GM12878 (cell line): ENCODE measurements around the gene SAMD4A. TPM values are rescaled to one million over a fixed set of nuclear protein-coding genes. Genes with fewer than 3 reads are reported as not detected.

Experiments used
- ATAC-seq: fragments of 200-7000 bp; cut with Tn5 transposase; 3 replicates; pipeline ENCODE4 v1.9.1; 2020; ENCODE audit warnings: mild to moderate bottlenecking, moderate library complexity
- BruUV-seq: library from RNA; stranded (reverse); fragments of 400-500 nt; replicated peaks from 2 replicates; lab custom pipeline; 2021; lab: Mats Ljungman, UMichigan
- CTCF ChIA-PET: fragments of 300-600 bp; sonication (Branson Sonifier 250); formaldehyde crosslinking; extraction: SDS; loops from one replicate; lab custom pipeline; 2021; ENCODE audit warnings: inconsistent platforms; lab: Yijun Ruan, JAX
- POLR2A ChIA-PET: fragments of 350-600 bp; formaldehyde crosslinking; extraction: SDS; loops from one replicate; lab custom pipeline; 2021; ENCODE audit warnings: inconsistent platforms; lab: Charles Lee
- RAD21 ChIA-PET: fragments of 300-600 bp; sonication (Branson Sonifier 250); formaldehyde crosslinking; loops from one replicate; lab custom pipeline; 2023; ENCODE audit warnings: antibody characterized with exemption; ENCODE audit not compliant: unreplicated experiment; lab: Charles Lee
- SMC1A ChIA-PET: fragments of 300-600 bp; sonication (Branson Sonifier 250); formaldehyde crosslinking; loops from one replicate; lab custom pipeline; 2023; ENCODE audit not compliant: unreplicated experiment, uncharacterized antibody; lab: Charles Lee
- DNase-seq: peaks from one replicate; pipeline ENCODE4 v3.0.0-alpha.2; 2011; ENCODE audit warnings: low read depth, low spot score
- FAIRE-seq: peaks from 3 replicates; lab custom pipeline; 2011; peaks lifted over from hg19 to GRCh38; lab: Jason Lieb, UNC
- H2AFZ ChIP-seq: 2 replicates; pipeline ENCODE4 v1.6.0; 2011; ENCODE audit warnings: low read depth, low read length, control low read depth; ENCODE audit not compliant: control insufficient read depth
- H3K27ac ChIP-seq: 2 replicates; pipeline ENCODE4 v1.5.1; 2011; ENCODE audit warnings: control low read depth; ENCODE audit not compliant: control insufficient read depth, insufficient read depth
- H3K27me3 ChIP-seq, 2 experiments: replicated peaks in 1 of 2; 2 replicates each; pipeline versions ENCODE4 v1.6.0 to v1.6.1; 2011; ENCODE audit warnings: low read length in 1 of 2; ENCODE audit not compliant: control insufficient read depth in 2 of 2, insufficient read depth in 2 of 2
- H3K36me3 ChIP-seq, 2 experiments: 2 replicates each; pipeline ENCODE4 v1.5.1; 2011; ENCODE audit warnings: low read length in 1 of 2; ENCODE audit not compliant: control insufficient read depth in 2 of 2, insufficient read depth in 2 of 2
- H3K4me1 ChIP-seq: 2 replicates; pipeline ENCODE4 v1.6.1; 2011; ENCODE audit warnings: mild to moderate bottlenecking, low read length, moderate library complexity, mixed read lengths; ENCODE audit not compliant: control insufficient read depth, insufficient read depth
- H3K4me2 ChIP-seq: 2 replicates; pipeline ENCODE4 v1.6.0; 2011; ENCODE audit warnings: control low read depth; ENCODE audit not compliant: control insufficient read depth, insufficient read depth
- H3K4me3 ChIP-seq: fragments of 200-600 bp; sonication (generic); 2 replicates; pipeline ENCODE4 v1.5.1; 2016
- H3K79me2 ChIP-seq: 2 replicates; pipeline ENCODE4 v1.6.0; 2011; ENCODE audit warnings: low read length; ENCODE audit not compliant: control insufficient read depth, insufficient read depth
- H3K9ac ChIP-seq: 2 replicates; pipeline ENCODE4 v1.8.0; 2011; ENCODE audit warnings: low read length, control low read depth, mixed read lengths; ENCODE audit not compliant: control insufficient read depth, insufficient read depth
- H3K9me3 ChIP-seq: replicated peaks from 3 replicates; pipeline ENCODE4 v1.5.1; 2011; ENCODE audit warnings: mild to moderate bottlenecking, low read length; ENCODE audit not compliant: control insufficient read depth, insufficient read depth
- H4K20me1 ChIP-seq: 2 replicates; pipeline ENCODE4 v1.6.0; 2011; ENCODE audit not compliant: control insufficient read depth, insufficient read depth
- ATF7 ChIP-seq: fragments of 450-650 bp; IDR thresholded peaks from 2 replicates; pipeline ENCODE4 v1.6.1; 2016; ENCODE audit warnings: low read depth, mild to moderate bottlenecking
- CBX5 ChIP-seq: sonication (generic); IDR thresholded peaks from 2 replicates; pipeline ENCODE4 v1.6.1; 2016; ENCODE audit warnings: low read depth, moderate library complexity, mild to moderate bottlenecking, inconsistent platforms
- KAT2A ChIP-seq: conservative IDR thresholded peaks from 2 replicates; pipeline ENCODE4 v1.6.1; 2011; ENCODE audit warnings: low read depth, low read length; ENCODE audit not compliant: control insufficient read depth
- MEF2B ChIP-seq: fragments of 450-650 bp; IDR thresholded peaks from 2 replicates; pipeline ENCODE4 v1.6.1; 2018; ENCODE audit warnings: mild to moderate bottlenecking, moderate library complexity; ENCODE audit not compliant: partially characterized antibody, poor library complexity, severe bottlenecking
- NFIC ChIP-seq: IDR thresholded peaks from 2 replicates; pipeline ENCODE4 v1.6.1; 2012; ENCODE audit warnings: low read depth, mild to moderate bottlenecking, inconsistent platforms, low read length, moderate library complexity
- NFYB ChIP-seq: IDR thresholded peaks from 2 replicates; pipeline ENCODE4 v1.6.1; 2011; ENCODE audit warnings: low read depth, mild to moderate bottlenecking, low read length, improper control_type of control experiment, moderate library complexity; ENCODE audit not compliant: insufficient read depth
- PAX8 ChIP-seq: fragments of 450-650 bp; IDR thresholded peaks from 2 replicates; pipeline ENCODE4 v1.6.1; 2017; ENCODE audit warnings: mild to moderate bottlenecking, moderate library complexity
- POLR2AphosphoS2 ChIP-seq: IDR thresholded peaks from 2 replicates; pipeline ENCODE4 v1.6.1; 2011; ENCODE audit warnings: low read depth, mild to moderate bottlenecking, low read length, improper control_type of control experiment, moderate library complexity
- RELA ChIP-seq: fragments of 450-650 bp; IDR thresholded peaks from 2 replicates; pipeline ENCODE4 v1.8.0; 2014; ENCODE audit warnings: borderline replicate concordance; ENCODE audit not compliant: partially characterized antibody
- SPI1 ChIP-seq: IDR thresholded peaks from 2 replicates; pipeline ENCODE4 v1.6.1; 2011; ENCODE audit warnings: low read depth, mild to moderate bottlenecking, low read length, moderate library complexity, borderline replicate concordance; ENCODE audit not compliant: insufficient read depth
- WGBS: methylation state at CpG from one replicate; pipeline ENCODE4 v1.1.6; 2016; ENCODE audit warnings: low lambda C conversion rate; ENCODE audit not compliant: insufficient replicate concordance, insufficient coverage; ENCODE audit errors: missing lambda C conversion rate; 5-methylcytosine and 5-hydroxymethylcytosine counted together
- in situ Hi-C: fragments of 300-500 bp; cut with MboI; formaldehyde crosslinking; loops from 9 replicates; pipeline ENCODE4 v1.14.3; 2018; ENCODE audit warnings: mixed read lengths
- intact Hi-C: fragments of 100-400 bp; cut with micrococcal nuclease; formaldehyde crosslinking; loops from one replicate; pipeline ENCODE4 v1.14.2; 2022; ENCODE audit not compliant: unreplicated experiment
- polyA plus RNA-seq, 11 experiments: library from polyadenylated mRNA; depleted of rRNA in 4 of 11; unstranded in 6 of 11; stranded (reverse) in 5 of 11; fragments of >200 nt; fragmentation: Nextera tagmentation in 4 of 11; fragmentation: Illumina TruSeq in 1 of 11; extraction: Ambion mirVana in 4 of 11; extraction: Trizol in 1 of 11; gene quantifications; 1 replicate in 1 of 11; 2 replicates in 10 of 11; pipeline versions ENCODE4 v1.2.1 to v1.2.3, GENCODE V29; 2011 to 2016; ENCODE audit warnings: inconsistent platforms in 2 of 11, missing spikeins in 2 of 11, low read depth in 1 of 11
- total RNA-seq, 4 experiments: library from RNA; depleted of rRNA in 3 of 4; stranded (reverse); fragments of >200 nt in 3 of 4; fragmentation: Illumina TruSeq in 1 of 4; extraction: Trizol in 1 of 4; gene quantifications; 2 replicates each; pipeline versions ENCODE4 v1.2.1 to v1.2.3, GENCODE V29; 2013 to 2021
- TF ChIP-seq, protein P1 (sequence below): fragments of 450-650 bp; IDR thresholded peaks from 2 replicates; pipeline ENCODE4 v1.6.1; 2016; ENCODE audit warnings: mild to moderate bottlenecking
- TF ChIP-seq, protein P2 (sequence below): IDR thresholded peaks from 2 replicates; pipeline ENCODE4 v1.6.1; 2012; ENCODE audit warnings: improper control_type of control experiment, low read depth, low read length; ENCODE audit not compliant: insufficient replicate concordance

The SAMD4A gene
- total and polyA plus RNA-seq, 10 of the 15 experiments (the other 5 are each of a cell fraction or from before 2014, with no cell fraction given), result 0.05 to 0.56 (median 0.31) TPM

DNA sequence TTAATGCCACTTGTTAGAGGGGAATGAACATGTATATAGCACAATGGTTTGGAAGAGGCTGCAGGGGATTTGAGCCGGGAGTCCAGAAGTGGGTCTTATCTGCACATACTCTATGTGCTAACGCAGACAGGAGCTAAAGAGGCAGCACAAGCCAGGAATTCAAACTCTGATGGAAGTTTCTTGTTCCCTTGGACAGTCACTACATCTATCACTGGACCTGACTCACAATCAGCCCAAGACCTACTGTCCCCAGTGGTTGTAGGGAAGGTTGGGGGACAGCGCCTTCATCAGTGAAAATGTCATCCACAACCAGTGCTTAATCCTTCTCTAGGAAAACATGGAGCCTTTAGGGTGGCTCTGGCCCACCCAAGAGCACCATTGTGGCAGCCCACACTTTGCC lies 227.9 kb downstream of the SAMD4A start:
- no peak overlapping the region for H3K9ac ChIP-seq
- H3K27ac ChIP-seq, result no peak overlapping the region
- H3K79me2 ChIP-seq, result no peaks in the 10 kb centered on the region
- H3K4me3 ChIP-seq, result no peak overlapping the region
- no peaks in the 10 kb centered on the region for H4K20me1 ChIP-seq
- intact Hi-C loops, result no loop called here
- H3K4me2 ChIP-seq, result no peak overlapping the region
- peaks cover 0 to 3% of the 10 kb centered on the region in 2 experiments; a peak in 2 of 4 replicates for H3K27me3 ChIP-seq
- ATAC-seq, result no peak
- no peaks in the 10 kb centered on the region for H3K4me1 ChIP-seq
- ChIA-PET RAD21 (no interaction called here), CTCF (interaction anchor here (1.1 to 1.7 kb wide), 4 partner anchors 12 to 232 kb away, joined by 3 to 6 read pairs (median 4); no protein-coding TSS in a partner anchor), POLR2A (no interaction called here), SMC1A (interaction anchor here (0.8 to 1.5 kb wide), 5 partner anchors 9 to 201 kb away, joined by 3 to 7 read pairs (median 3); no protein-coding TSS in a partner anchor)
- no peak for DNase-seq
- WGBS, result 84% methylated on average over 3 of the region's 3 CpGs
- H2AFZ ChIP-seq, result no peak overlapping the region
- no peaks in the 10 kb centered on the region for H3K36me3 ChIP-seq
- no TSS peak for BruUV-seq
- no peak for FAIRE-seq
- no peaks in the 10 kb centered on the region; the same call in 2 of the 3 replicates for H3K9me3 ChIP-seq
- TF ChIP-seq NFIC (no peak), KAT2A (no peak), RELA (no peak), SPI1 (no peak), ATF7 (no peak), CBX5 (no peak), NFYB (no peak), MEF2B (no peak), POLR2AphosphoS2 (no peak), PAX8 (no peak)
- TF ChIP-seq, protein P1, sequence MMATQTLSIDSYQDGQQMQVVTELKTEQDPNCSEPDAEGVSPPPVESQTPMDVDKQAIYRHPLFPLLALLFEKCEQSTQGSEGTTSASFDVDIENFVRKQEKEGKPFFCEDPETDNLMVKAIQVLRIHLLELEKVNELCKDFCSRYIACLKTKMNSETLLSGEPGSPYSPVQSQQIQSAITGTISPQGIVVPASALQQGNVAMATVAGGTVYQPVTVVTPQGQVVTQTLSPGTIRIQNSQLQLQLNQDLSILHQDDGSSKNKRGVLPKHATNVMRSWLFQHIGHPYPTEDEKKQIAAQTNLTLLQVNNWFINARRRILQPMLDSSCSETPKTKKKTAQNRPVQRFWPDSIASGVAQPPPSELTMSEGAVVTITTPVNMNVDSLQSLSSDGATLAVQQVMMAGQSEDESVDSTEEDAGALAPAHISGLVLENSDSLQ, result no peak
- TF ChIP-seq, protein P2, sequence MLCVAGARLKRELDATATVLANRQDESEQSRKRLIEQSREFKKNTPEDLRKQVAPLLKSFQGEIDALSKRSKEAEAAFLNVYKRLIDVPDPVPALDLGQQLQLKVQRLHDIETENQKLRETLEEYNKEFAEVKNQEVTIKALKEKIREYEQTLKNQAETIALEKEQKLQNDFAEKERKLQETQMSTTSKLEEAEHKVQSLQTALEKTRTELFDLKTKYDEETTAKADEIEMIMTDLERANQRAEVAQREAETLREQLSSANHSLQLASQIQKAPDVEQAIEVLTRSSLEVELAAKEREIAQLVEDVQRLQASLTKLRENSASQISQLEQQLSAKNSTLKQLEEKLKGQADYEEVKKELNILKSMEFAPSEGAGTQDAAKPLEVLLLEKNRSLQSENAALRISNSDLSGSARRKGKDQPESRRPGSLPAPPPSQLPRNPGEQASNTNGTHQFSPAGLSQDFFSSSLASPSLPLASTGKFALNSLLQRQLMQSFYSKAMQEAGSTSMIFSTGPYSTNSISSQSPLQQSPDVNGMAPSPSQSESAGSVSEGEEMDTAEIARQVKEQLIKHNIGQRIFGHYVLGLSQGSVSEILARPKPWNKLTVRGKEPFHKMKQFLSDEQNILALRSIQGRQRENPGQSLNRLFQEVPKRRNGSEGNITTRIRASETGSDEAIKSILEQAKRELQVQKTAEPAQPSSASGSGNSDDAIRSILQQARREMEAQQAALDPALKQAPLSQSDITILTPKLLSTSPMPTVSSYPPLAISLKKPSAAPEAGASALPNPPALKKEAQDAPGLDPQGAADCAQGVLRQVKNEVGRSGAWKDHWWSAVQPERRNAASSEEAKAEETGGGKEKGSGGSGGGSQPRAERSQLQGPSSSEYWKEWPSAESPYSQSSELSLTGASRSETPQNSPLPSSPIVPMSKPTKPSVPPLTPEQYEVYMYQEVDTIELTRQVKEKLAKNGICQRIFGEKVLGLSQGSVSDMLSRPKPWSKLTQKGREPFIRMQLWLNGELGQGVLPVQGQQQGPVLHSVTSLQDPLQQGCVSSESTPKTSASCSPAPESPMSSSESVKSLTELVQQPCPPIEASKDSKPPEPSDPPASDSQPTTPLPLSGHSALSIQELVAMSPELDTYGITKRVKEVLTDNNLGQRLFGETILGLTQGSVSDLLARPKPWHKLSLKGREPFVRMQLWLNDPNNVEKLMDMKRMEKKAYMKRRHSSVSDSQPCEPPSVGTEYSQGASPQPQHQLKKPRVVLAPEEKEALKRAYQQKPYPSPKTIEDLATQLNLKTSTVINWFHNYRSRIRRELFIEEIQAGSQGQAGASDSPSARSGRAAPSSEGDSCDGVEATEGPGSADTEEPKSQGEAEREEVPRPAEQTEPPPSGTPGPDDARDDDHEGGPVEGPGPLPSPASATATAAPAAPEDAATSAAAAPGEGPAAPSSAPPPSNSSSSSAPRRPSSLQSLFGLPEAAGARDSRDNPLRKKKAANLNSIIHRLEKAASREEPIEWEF, result no peak
- TF ChIP-seq, all 136 proteins: peak for 0
- in situ Hi-C loops, result no loop called here
